GM11168 (cell line): ENCODE measurements around the gene PCSK6.
"Not testable (repeated sequence)": the region's sequence is repeated elsewhere in the genome, so short reads cannot be mapped to it uniquely, and the experiment has no call there.

ENCODE experiments used
- in situ Hi-C: fragments of 300-500 bp; cut with MboI; formaldehyde crosslinking; loops from one replicate; pipeline ENCODE4 v1.12.0; 2022; ENCODE audit warnings: low sequenced_read_pairs; ENCODE audit not compliant: unreplicated experiment

Gene PCSK6

DNA sequence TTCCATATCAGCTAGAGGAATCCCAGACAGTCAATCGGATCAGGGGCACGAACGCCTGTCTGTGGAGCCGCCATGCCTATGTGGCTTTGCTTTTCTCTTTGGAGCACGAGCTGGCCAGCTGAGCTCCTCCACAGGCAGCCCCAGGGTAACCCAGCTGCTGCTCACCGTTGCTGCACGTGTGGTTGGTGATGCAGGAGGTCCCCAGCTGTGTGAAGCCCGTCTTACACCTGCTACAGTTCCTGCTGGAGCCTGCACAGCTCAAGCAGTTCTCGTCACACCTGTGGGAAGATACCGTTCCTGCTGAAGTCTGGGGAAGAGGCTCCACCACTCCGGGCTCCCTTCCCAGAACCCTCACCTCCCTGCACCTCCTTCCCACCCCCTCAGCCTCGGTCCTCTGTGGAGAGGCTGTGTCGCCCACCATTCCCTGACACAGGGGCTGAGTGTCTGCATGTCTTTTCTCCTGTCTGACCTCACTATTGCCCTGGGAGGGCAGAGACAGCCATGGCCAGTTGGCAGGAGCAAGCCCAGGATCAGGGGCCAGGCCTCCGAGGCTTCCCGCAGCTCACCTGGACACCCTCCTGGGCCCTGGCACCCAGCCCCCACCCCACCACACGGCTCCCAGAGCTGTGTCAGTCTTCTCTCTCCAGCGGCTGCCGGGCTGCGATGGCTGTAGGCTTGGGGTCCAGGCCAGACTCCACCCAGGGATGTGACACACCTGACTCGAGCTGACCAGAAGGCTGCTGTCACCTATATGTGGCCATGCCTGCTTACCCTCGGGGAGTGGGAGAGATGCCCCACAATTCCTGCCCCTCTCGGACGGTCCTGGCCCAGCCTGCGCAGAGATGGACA lies 182.2 kb downstream of the PCSK6 start:
- in situ Hi-C loops = no loop called here

DNA sequence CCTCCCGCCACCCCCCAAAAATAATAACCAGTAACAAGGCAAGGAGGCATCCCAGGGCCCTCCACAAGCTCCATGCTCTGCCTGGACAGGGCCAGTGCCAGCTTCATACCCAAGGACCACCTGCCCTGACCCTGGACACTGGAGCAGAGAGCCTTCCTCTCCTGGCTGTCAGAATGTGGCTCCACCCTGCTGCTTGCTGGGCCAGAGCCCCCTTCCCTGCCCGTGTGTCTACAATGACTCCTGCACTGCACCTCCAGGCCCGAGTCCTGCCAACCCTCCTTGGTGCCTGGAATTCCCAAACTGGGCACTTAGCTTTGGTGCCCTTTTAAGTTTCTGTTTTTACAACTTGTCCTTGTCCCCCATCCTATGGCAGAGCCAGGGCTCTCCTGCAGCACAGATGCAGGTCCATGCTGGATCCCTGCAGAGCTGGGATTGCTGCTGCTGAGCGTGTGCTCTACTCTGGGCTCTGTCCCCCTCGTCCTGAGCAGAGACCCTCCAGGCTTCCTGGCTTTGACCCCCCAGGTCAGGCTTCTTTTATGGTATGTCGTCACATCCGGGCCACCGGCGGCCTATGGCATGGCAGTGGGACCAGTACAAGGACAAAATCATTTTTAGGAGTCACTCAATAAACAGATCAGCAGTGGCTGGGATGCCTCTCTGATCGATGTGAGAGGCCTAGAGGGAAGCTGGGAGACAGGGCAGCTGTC lies 183.0 kb downstream of the PCSK6 start:
- in situ Hi-C loops = no loop called here

DNA sequence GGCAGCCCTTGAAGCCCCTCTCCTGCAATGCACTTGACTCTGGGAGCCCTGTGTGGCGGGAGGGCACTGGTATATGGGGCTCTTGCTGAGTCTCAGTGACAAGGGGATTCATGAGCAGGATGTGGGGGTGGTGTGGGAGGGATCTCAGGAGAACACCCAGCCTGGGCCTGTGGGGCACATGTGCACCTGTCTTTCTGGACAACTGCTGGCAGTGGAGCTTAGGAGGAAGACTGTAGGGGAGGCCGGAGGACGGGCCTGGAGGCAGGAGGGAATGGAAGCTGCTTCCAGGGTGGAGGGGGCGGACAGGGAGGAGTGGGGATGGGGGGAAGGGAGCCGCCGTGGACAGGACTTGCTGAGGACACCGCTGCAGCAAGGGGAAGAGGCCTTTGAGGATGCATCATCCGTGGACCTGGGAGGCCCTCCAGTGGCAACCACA lies 183.7 kb downstream of the PCSK6 start:
- in situ Hi-C loops = no loop called here

DNA sequence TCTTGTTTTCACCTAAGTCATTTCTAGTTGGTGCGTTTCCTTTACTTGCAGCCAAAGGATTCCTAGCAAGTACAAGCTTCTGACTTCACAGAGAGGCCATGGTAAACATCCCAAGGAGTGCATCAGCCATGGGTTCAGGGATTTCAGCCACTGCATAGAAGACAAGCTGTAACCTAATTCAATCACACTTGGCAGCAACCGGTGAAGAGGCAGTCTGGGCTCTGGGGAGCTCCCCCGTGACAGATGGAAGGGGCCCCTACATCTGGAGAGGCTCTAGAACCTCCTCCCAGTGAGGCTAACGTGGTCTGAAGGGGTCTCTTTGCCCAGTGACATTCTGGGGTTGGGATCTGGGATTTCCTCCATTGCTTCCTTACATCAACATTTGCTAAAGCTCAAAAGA lies 186.1 kb downstream of the PCSK6 start:
- in situ Hi-C loops = no loop called here

DNA sequence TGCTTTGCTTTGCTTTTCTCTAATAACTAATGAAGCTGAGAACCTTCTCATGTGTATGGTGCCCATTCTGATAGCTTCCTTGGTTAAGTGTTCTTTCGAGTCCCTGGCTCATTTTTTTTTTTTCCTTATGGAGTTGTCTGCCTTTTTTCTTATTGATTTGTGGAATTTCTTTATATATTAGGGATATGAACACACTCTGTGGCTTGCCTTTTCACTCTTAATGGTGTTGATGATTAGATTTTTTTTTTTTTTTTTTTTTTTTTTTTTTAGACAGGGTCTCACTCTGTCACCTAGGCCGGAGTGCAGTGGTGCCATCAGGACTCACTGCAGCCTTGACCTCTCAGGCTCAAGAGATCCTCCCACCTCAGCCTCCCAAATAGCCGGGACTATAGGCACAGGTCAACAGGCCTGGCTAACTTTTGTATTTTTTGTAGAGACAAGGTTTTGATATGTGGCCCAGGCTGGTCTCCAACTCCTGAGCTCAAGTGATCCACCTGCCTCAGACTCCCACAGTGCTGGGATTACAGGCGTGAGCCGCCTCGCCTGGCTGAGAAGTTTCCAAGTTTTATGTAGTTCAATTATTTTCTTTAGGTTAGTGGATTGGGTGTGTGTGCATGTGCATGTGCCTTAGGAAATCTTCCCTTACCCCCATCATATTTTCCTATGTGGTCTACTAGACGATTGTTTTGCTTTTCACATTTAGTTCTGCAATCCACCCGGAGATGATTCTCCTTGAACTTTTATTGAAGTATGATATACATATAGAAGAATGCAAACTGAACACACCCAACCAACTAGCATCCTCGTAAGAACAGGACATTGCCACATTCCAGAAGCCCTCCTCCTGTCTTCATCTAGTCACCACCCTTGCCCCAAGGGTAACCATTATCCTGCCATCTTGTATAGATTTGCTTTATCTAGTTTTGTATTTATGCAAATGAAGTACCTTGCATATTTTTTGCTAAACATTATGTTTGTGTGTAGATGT lies 192.8 kb downstream of the PCSK6 start:
- in situ Hi-C loops = loop anchor here (5.0 to 10.0 kb wide), 2 partner anchors 208 to 356 kb away; partner anchors contain the start of gene TM2D3

DNA sequence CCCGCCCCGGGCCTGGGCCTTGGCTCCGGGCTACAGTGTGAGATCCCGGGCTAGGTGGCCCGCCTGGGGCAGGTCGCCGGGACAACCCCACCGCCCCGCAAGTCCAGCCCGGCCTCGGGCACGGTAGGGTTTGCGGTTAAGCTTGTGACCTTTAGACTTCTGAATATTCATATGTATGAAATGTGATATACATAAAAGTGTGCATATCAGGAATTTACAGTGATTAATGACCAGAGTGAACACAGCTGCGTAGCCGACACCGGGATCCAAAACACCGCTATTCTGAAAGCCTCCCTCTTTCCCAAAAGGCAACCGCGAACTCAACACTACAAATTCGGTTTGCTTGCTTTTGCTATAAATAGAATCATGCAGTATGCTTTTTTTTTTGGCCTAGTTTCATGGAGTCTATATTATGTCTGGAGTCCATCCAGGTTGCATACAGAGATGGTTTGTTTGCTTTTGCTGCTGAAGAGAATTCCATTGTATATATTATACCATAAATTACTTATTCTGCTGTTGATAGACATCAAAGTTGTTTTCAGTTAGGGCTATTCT lies 193.8 kb downstream of the PCSK6 start:
- in situ Hi-C loops = loop anchor here (5.0 to 10.0 kb wide), 2 partner anchors 209 to 357 kb away; partner anchors contain the start of gene TM2D3

DNA sequence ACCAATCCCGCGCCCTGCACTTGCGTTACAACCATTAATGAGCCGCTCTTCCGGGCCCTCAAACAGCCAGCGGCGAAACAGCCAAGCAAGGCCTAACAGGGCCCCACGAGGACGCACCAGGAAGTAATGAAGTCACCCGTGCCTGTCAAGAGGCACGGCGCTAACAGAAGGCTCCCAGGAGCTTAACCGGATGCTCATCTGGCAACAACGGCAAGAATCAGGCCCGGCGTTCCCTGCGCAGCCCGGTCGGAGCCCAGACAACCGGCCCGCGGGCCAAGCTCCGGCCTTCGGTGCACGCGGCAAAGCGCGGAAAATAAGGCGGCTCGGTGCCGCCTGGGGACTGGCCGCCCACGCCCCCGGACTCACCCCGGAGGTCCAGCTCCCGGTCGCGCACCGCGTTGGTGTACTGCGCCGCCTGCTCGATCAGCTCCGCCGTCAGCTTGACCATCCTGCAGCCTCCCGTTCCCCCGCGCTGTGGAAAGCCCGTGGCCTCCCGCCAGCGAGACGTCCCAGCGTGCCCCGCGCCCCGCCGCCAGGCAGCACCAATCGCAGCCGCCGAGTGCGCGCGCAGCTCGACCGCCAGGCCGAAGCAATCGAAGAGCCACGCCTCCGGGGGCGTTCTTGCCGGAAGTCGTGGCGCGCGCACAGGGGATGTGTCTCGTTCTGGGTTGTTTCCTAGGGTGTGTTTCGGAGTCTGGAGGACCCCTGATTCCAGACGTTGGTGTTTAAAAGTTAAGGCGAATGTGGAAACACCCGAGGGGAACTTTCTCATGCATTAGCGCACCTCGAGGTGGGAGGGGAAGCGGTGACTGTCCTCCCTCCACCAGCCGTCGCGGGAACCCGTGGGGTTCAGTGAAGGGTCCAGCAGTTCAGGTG lies 194.5 kb downstream of the PCSK6 start, which contains the start of gene SNRPA1:
Gene SNRPA1, minus strand, starts transcription at position 518 of the 876 bp plus-strand sequence. Its CDS starts 70 bp downstream, at position 448.
- in situ Hi-C loops = loop anchor here (5.0 to 10.0 kb wide), 2 partner anchors 210 to 357 kb away; partner anchors contain the start of gene TM2D3

DNA sequence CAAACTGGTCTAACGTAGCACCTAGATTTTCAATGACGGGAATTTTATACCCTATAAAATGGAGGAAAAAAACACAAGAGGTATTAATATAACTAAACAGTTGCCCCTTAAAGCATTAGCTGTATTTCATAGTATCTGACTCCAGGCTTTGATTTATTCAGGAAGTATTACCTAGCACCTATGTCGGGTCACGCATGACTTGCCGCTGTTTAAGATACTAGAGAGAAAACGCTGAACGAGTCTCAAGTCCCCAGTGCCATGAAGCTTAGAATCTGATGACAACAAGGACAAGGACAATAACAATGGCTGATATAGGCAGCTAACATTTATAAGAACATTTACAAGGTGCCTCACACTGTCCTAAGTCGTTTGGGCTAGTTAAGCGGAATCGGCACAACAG lies 196.4 kb downstream of the PCSK6 start:
- in situ Hi-C loops = loop anchor here (10.0 kb wide), 1 partner anchor 212 kb away; no protein-coding TSS in a partner anchor

DNA sequence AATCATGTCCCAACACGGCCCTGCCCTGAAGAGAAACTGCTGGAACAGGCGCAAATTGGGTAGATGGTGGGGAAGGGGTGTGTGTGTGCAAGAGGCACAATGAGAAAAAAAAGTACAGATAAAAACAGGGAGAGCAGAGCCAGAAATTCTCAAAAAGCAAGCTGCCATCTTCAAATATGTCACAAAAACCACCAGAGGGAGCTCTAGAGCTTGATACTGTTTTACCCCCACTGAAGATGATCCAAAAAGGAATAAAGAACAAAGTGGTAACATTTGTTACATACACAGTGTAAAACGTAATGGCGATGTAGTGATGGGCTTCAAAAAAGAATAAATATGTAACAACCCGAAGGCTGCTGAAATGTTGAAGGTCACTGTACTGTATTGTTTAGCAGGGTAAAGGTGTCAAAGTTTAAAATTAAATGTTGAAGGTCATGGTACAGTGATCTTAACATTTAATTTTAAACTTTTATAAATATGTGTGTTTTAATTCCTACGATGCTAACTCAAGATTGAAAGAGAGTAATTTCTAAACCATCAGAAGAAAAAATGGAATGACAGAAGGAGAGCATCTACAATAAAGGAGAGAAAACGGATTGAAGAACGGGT lies 200.5 kb downstream of the PCSK6 start:
- in situ Hi-C loops = no loop called here

DNA sequence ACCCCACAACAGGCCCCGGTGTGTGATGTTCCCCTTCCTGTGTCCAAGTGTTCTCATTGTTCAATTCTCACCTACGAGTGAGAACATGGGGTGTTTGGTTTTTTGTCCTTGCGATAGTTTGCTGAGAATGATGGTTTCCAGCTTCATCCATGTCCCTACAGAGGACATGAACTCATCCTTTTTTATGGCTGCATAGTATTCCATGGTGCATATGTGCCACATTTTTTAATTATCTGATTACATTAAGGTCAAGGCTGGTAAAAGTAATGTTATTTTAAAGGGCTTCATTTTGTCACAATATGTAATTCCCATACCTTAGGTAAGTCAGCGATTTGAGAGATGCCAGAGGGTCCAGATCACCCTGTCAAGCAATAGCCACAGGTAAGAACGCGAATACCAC lies 202.2 kb downstream of the PCSK6 start:
- in situ Hi-C loops = not testable (repeated sequence)

DNA sequence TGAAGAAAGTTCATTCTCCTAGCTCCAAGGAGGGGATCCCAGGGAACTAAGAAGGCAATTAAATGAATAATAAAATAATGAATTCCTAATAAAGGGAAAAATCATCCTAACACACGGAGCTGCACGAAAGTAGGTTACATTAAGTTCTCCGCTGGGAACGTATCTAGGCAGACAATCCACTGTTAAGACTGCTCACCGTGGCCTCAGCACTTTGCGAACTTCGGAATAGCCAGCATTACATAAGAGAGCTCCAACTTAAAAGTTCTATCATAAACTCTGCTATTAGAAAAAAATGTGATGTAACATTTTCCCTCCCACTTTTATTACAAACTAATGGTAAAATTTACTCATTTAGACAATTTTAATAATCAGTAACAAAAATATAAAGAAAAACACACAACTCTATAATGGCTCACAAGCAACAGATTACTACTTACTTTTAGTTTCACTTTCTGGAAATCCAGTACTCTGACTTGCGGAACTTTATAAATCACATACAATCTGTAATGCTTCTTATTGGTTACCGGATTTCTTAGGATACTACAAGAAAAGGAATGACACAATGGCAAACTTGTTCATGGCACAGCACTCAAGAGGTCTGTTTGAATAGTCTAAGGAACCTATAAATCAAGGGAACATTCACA lies 202.9 kb downstream of the PCSK6 start:
- in situ Hi-C loops = no loop called here

DNA sequence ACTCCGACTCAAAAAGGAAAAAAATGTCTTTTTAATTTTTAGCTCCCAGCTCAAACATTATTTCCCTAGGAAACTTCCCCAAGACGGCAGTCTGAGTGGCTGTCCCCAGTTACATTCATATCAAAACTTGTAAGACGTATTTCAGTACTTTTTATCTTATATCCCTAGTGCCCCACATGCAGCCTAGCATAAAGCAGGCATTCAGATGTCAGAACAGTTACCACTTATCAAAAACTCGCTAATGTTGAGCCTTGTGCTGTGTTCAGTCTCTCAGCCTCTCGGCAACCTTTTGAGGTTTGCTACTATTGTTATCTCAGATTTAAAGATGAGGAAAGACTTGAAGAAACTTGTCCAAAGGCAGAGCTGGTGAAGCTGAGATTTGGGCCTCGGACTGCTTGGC lies 205.6 kb downstream of the PCSK6 start:
- in situ Hi-C loops = no loop called here

DNA sequence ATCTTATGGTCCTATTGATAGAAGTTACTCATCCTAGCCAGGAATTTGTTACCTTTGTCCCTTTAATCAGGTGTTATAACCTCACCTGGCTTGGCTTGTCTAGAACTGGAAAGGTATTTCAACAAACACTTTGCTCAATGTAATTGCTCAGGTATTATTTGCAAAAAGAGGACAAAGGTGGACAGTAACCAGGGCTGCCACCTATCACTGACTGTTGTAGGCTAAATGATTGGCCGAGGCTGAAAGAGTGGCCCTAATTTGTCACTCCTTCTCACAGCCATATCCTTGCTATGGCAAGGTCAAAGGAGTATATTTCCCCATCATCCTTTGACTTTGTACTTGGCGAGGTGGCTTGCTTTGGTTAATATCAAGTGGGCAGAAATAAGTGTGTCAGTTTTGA lies 209.5 kb downstream of the PCSK6 start:
- in situ Hi-C loops = no loop called here

DNA sequence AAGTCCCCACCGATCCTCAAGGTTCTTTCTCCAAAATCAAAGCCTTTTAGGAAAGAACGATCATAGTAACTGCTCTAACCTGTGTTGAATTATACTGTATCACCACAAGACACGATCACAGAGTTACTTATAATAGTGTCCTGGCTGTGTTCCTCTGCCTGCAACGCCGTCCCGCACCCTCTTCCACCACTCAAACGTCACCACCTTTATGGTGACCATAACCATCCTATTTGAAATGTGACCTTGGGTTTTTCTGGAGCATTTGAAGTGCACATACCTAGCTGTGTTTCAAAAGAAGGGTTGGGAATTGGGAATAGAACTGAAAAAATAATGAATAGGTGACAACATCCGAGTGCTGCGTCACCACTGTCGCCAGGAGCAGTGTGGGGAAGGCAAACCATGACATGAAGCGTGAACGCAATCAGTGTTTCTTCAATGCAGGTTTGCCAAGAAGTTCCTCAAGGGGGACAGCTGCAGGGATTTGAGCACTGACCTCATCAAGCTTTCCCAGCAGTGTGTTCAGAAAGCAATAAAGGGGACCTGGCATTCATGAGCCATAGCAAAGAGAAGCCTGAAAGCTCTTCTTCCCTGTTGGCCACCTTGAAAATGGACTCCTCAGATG lies 211.5 kb downstream of the PCSK6 start:
- in situ Hi-C loops = no loop called here

DNA sequence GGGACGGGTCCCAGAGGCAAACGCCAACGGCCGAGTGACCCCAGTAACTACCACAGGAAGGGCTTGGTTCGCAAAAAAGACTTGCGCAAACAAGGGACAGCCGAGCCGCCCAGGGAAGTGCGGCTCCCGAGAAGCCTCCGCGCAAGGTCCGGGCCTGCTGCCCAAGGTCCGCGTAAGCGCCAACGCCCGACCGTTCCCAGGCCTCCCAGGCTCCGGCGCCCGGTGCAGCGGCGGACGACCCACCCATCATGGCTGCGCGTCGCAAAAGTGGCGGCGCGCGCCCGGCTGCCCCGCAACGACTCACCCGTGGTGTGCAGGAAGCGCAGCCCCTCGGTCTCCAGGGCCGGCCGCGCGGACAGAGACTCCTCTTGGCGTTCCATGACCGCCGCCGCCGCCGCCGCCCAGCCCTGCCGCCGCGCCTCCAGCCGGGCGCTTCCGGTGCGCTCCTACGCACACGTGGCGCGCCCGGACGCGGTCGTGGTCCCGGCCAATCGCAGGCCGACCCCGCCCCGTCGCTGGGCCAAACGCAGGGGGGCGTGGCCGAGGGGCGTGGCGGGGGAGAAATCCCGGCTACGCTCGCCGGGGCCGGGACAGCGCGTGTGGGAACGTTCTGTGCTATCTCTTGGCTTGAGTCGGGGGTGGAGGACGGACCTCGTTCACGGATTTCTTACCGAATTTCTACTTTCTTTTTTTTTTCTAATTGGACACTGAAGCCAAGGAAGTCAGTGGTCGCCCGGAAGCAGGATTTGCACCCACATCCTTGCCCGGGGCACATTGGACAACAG lies 212.3 kb downstream of the PCSK6 start, which contains the start of gene SELENOS:
Gene SELENOS, minus strand, starts transcription at position 448 of the 785 bp plus-strand sequence. Its CDS starts 68 bp downstream, at position 380.
- in situ Hi-C loops = no loop called here

DNA sequence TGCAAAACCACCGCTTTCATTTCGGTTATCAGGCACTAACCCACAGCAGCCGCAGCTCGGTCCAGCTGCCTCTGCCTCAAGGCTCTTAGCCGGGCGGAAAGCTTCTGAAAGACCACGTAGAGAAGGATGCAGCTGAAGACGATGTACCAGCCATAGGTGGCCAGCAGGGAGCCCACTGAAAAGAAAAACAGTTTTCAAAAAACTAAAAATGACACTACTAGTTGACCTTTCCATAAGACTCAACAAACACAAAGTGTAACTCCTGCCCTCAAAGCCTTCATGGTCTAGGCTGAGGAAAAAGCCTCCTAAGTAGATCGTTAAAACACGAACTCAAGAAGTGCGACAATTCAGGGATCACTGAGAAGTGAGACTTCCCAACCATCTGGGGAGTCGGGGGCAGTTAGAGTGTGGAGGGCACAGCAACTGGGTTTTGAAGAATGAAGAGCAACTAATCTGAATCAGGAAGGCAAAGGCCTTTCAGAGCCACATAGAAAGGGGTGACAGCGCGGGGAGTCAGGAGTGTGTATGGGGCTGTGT lies 212.9 kb downstream of the PCSK6 start:
- in situ Hi-C loops = no loop called here
